Measurements from ENCODE around the gene HELQ. TPM values are rescaled to one million over a fixed set of nuclear protein-coding genes. Genes with fewer than 3 reads are reported as not detected.

The HELQ gene
- total and polyA plus RNA-seq, 9 of the 15 experiments (the other 6 are each of a cell fraction or from before 2014, with no cell fraction given), result 3.5 to 15.2 (median 11.9) TPM

DNA sequence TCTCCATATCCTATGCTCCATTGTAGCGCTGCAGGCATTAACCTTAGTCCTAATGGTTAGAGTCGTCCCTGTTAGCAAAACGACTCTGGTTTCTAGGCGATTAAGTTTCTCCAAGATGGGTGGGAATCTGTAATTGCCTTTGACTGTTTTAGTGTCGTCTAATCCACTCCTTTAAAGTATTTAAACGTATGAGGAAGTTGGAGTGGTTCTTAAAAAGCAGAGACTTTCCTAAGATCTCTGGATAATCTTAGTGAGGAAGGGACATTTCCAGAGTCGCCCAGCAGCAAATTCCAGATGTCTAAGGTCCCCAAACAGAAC lies 520 bp upstream of the HELQ start (continued):
- TF ChIP-seq ATF6 (CRISPR knock-in tag; IDR thresholded peaks at IDR 0.05), result no peak
- no peak for TF ChIP-seq HMG20A (CRISPR knock-in tag; conservative IDR thresholded peaks at IDR 0.05)
- TF ChIP-seq BRD4 (IDR thresholded peaks at IDR 0.05), result 0 out of 2 replicates have a peak, but pooled peaks have one; percentile 0
- no peak for TF ChIP-seq FOS (IDR thresholded peaks at IDR 0.05; ENCODE audit: extremely low read depth, insufficient read length)
- TF ChIP-seq NFATC3 (IDR thresholded peaks at IDR 0.05), result no peak
- TF ChIP-seq, protein P1, sequence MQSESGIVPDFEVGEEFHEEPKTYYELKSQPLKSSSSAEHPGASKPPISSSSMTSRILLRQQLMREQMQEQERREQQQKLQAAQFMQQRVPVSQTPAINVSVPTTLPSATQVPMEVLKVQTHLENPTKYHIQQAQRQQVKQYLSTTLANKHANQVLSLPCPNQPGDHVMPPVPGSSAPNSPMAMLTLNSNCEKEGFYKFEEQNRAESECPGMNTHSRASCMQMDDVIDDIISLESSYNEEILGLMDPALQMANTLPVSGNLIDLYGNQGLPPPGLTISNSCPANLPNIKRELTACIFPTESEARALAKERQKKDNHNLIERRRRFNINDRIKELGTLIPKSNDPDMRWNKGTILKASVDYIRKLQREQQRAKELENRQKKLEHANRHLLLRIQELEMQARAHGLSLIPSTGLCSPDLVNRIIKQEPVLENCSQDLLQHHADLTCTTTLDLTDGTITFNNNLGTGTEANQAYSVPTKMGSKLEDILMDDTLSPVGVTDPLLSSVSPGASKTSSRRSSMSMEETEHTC (IDR thresholded peaks at IDR 0.05), result no peak
- TF ChIP-seq SREBF2 (CRISPR knock-in tag; IDR thresholded peaks at IDR 0.05), result no peak
- no peak for TF ChIP-seq MCM5 (IDR thresholded peaks at IDR 0.05; ENCODE audit: low read depth)
- TF ChIP-seq TRIM28 (IDR thresholded peaks at IDR 0.05), result 0 out of 2 replicates have a peak, but pooled peaks have one; percentile 10
- 0 out of 2 replicates have a peak, but pooled peaks have one; percentile 7 for TF ChIP-seq POLR2H (tag; IDR thresholded peaks at IDR 0.05; ENCODE audit: low read depth)
- no peak for TF ChIP-seq NONO (IDR thresholded peaks at IDR 0.05; ENCODE audit: low read depth in 2 of 2, low read length in 1 of 2)
- TF ChIP-seq ZNF717 (CRISPR knock-in tag; IDR thresholded peaks at IDR 0.05), result no peak
- TF ChIP-seq NR3C1 (CRISPR knock-in tag; IDR thresholded peaks at IDR 0.05), result no peak
- TF ChIP-seq ZNF707 (CRISPR knock-in tag; conservative IDR thresholded peaks at IDR 0.05), result no peak
- peak; percentile 11; the same call in 1 of the 2 replicates for TF ChIP-seq SP1 (CRISPR knock-in tag; IDR thresholded peaks at IDR 0.05)
- TF ChIP-seq PRDM10 (IDR thresholded peaks at IDR 0.05; ENCODE audit: partially characterized antibody), result no peak

All from K562 (cell line).